GM21360 (cell line): ENCODE results near the gene DUSP6.

Experiments
- ATAC-seq: cut with Tn5 transposase; IDR thresholded peaks from one replicate; pipeline ENCODE4 v1.9.1; 2021; ENCODE audit warnings: mild to moderate bottlenecking, moderate library complexity; ENCODE audit not compliant: unreplicated experiment

The DUSP6 gene

DNA sequence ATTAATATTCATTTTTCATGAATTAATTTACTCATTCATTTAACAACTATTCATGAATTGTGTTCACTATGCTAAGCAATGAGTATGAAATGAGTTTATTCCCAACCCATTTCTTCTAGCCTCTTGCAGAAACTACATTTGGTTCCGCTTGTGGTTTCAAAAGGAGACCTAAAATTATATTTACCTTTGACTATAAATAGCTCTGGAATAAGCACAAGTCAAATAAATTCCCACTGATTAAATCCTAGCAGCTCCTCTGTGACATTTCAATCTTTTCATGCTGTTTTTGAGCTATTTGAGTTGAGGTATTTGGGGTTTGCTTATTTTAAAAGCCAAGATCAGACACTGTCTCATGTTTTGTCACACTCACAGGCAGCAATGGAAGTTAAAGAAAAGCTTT lies 46.9 kb downstream of the DUSP6 start:
- ATAC-seq = no peak

DNA sequence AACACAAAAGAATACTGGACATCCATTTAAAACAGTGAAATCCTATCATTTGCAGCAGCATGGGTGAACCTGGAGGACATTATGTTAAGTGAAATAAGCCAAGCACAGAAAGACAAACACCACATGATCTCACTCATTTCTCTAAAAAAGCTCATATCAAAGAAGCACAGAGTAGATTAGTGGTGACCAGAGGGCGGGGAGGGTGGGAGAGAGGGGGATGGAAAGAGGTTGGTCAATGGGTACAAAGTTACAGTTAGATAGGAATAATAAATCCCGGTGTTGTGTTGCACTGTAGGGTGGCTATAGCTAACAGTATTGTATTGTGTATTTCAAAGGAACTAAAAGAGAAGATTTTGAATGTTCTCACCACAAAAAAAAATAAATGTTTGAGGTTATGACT lies 52.4 kb downstream of the DUSP6 start:
- ATAC-seq = no peak

DNA sequence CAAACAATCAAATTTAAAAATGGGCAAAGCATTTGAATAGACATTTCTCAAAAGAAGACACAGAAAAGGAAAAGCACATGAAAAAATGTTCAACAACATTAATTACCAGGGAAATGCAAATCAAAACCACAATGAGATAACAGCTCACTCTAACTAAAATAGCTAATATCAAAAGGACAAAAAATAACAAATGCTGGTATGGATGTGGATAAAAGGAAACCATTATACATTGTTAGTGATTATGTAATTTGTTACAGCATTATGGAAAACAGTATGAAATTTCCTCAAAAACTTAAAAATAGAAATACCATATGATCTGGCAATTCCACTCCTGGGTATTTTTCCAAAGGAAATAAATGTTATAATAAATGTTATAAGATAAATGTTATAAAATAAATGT lies 52.9 kb downstream of the DUSP6 start:
- ATAC-seq = no peak
